Tibial artery (tissue), 4 donors: ENCODE results near the gene HABP2.

Experiments
- DNase-seq, 2 donors: peaks; one replicate each; pipeline ENCODE4 v3.0.0-alpha.2; 2019
- H3K27ac ChIP-seq, 2 donors: fragments of 200-600 bp; sonication (generic) in 1 of 2; 1 replicate in 1 of 2; 2 replicates in 1 of 2; pipeline ENCODE4 v1.5.1; 2018 to 2019; ENCODE audit warnings: mild to moderate bottlenecking in 1 of 2
- H3K27me3 ChIP-seq, 2 donors: fragments of 200-600 bp; sonication (generic) in 1 of 2; one replicate each; pipeline versions ENCODE4 v1.5.1 to v1.6.0; 2016 to 2019
- H3K36me3 ChIP-seq, 3 donors: fragments of 200-600 bp; sonication (generic) in 2 of 3; one replicate each; pipeline ENCODE4 v1.5.1; 2016 to 2019; ENCODE audit warnings: mild to moderate bottlenecking in 2 of 3
- H3K4me1 ChIP-seq, 4 donors: fragments of 200-600 bp; sonication (generic) in 2 of 4; 1 replicate in 3 of 4; 2 replicates in 1 of 4; pipeline ENCODE4 v1.5.1; 2016 to 2019
- H3K4me3 ChIP-seq, 2 donors: fragments of 200-600 bp; sonication (generic) in 1 of 2; 1 replicate in 1 of 2; 2 replicates in 1 of 2; pipeline ENCODE4 v1.5.1; 2018 to 2019; ENCODE audit warnings: mild to moderate bottlenecking in 2 of 2
- H3K9me3 ChIP-seq, 3 donors: fragments of 200-600 bp; sonication (generic) in 1 of 3; one replicate each; pipeline ENCODE4 v1.5.1; 2016 to 2019
- intact Hi-C: fragments of 100-400 bp; cut with DNase I; formaldehyde crosslinking; loops from one replicate; pipeline ENCODE4 v1.15.0; 2023; ENCODE audit warnings: low total_unique reads
- TF ChIP-seq, protein P1 (sequence below), 2 experiments: fragments of 200-600 bp in 1 of 2; fragments of 450-650 bp in 1 of 2; IDR thresholded peaks; one replicate each; pipeline ENCODE4 v1.5.1; 2017 to 2019; ENCODE audit warnings: antibody characterized with exemption in 2 of 2, mild to moderate bottlenecking in 1 of 2, moderate library complexity in 1 of 2

Gene HABP2

GRCh38 chr10:113549856-113550255, 3.0 kb upstream of the HABP2 start:
- intact Hi-C loops, result no loop called here
- TF ChIP-seq, protein P1, sequence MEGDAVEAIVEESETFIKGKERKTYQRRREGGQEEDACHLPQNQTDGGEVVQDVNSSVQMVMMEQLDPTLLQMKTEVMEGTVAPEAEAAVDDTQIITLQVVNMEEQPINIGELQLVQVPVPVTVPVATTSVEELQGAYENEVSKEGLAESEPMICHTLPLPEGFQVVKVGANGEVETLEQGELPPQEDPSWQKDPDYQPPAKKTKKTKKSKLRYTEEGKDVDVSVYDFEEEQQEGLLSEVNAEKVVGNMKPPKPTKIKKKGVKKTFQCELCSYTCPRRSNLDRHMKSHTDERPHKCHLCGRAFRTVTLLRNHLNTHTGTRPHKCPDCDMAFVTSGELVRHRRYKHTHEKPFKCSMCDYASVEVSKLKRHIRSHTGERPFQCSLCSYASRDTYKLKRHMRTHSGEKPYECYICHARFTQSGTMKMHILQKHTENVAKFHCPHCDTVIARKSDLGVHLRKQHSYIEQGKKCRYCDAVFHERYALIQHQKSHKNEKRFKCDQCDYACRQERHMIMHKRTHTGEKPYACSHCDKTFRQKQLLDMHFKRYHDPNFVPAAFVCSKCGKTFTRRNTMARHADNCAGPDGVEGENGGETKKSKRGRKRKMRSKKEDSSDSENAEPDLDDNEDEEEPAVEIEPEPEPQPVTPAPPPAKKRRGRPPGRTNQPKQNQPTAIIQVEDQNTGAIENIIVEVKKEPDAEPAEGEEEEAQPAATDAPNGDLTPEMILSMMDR (IDR thresholded peaks at IDR 0.05), result no peak
- no peak overlapping the region for H3K27ac ChIP-seq
- no peak for DNase-seq
- no peaks in the 10 kb centered on the region for H3K36me3 ChIP-seq
- H3K27me3 ChIP-seq, result peaks cover 0 to 4% of the 10 kb centered on the region in 2 donors
- no peak overlapping the region for H3K4me3 ChIP-seq
- no peaks in the 10 kb centered on the region for H3K4me1 ChIP-seq
- H3K9me3 ChIP-seq, result no peaks in the 10 kb centered on the region

- no peaks in the 10 kb centered on the region for H3K4me1 ChIP-seq
- intact Hi-C loops, result no loop called here
- TF ChIP-seq, protein P1 (IDR thresholded peaks at IDR 0.05), result no peak
- peaks cover 0 to 7% of the 10 kb centered on the region in 2 donors for H3K27me3 ChIP-seq
- H3K4me3 ChIP-seq, result no peak overlapping the region
- no peaks in the 10 kb centered on the region for H3K36me3 ChIP-seq
- DNase-seq, result no peak
- no peaks in the 10 kb centered on the region for H3K9me3 ChIP-seq
- H3K27ac ChIP-seq, result no peak overlapping the region
Measured at GRCh38 chr10:113550365-113550764, 2.5 kb upstream of the HABP2 start.

DNA sequence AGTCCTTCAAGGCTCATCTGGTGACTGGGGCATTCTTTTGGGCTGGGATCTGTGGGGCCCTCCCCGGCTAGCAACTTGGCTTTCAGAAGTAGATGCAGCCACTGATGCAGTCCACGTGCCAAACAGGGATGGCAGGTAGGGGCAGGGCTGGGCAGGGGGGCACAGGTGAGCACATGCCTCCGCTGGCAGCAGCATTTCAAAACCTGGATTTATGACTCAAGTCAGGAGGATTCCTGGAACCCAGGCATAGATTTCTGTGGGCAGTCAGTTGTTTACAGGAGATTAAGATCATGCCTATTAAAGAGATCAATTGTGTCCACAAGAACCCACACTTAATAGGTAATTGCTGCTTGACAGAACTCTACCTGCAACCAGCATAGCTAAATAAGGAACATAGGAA, 839 bp upstream of the HABP2 start:
- H3K4me1 ChIP-seq, result peaks cover 0 to 3% (median 0%) of the 10 kb centered on the region in 4 donors
- H3K36me3 ChIP-seq, result no peaks in the 10 kb centered on the region
- intact Hi-C loops, result no loop called here
- no peaks in the 10 kb centered on the region for H3K9me3 ChIP-seq
- no peak overlapping the region for H3K27ac ChIP-seq
- DNase-seq, result no peak
- peaks cover 0 to 9% of the 10 kb centered on the region in 2 donors for H3K27me3 ChIP-seq
- TF ChIP-seq, protein P1 (IDR thresholded peaks at IDR 0.05), result no peak
- H3K4me3 ChIP-seq, result no peak overlapping the region

- no peak for DNase-seq
- Histone ChIP-seq H3K36me3 (no peaks in the 10 kb centered on the region), H3K4me3 (no peak overlapping the region), H3K27ac (no peak overlapping the region), H3K4me1 (peaks cover 0 to 7% (median 0%) of the 10 kb centered on the region in 4 donors), H3K9me3 (no peaks in the 10 kb centered on the region), H3K27me3 (peaks cover 0 to 9% of the 10 kb centered on the region in 2 donors)
- intact Hi-C loops, result no loop called here
- TF ChIP-seq, protein P1 (IDR thresholded peaks at IDR 0.05), result no peak
Measured at GRCh38 chr10:113553149-113553548, 296 bp downstream of the HABP2 start.

- Histone ChIP-seq H3K27ac (no peak overlapping the region), H3K9me3 (no peaks in the 10 kb centered on the region), H3K27me3 (peaks cover 0 to 9% of the 10 kb centered on the region in 2 donors), H3K4me3 (no peak overlapping the region), H3K4me1 (peaks cover 0 to 7% (median 0%) of the 10 kb centered on the region in 4 donors), H3K36me3 (no peaks in the 10 kb centered on the region)
- TF ChIP-seq, protein P1 (IDR thresholded peaks at IDR 0.05), result no peak
- intact Hi-C loops, result no loop called here
- no peak for DNase-seq
Measured at GRCh38 chr10:113554214-113554613, 1.4 kb downstream of the HABP2 start.

DNA sequence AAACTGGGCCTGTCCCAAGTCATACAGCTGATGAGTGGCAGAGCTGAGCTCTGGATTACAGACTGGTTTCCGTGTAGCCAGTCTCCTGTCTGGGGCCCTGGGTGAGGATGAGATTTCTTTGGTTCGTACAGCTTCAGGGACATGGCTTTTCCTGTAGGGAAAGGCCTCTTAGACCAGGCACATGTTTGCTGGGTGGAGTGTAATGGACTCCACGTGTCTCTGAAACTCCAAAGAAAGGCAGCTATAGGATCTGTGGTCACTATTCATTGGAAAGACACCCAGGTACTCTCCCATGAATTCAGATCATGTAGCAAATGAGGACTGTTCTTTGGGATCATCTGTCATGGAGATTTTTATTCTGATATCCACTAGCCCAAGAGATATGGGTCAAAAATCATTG, 2.4 kb downstream of the HABP2 start:
- Histone ChIP-seq H3K9me3 (no peaks in the 10 kb centered on the region), H3K27me3 (peaks cover 0 to 9% of the 10 kb centered on the region in 2 donors), H3K4me1 (peaks cover 0 to 7% (median 0%) of the 10 kb centered on the region in 4 donors), H3K4me3 (no peak overlapping the region), H3K27ac (no peak overlapping the region), H3K36me3 (no peaks in the 10 kb centered on the region)
- DNase-seq, result no peak
- TF ChIP-seq, protein P1 (IDR thresholded peaks at IDR 0.05), result no peak
- intact Hi-C loops, result no loop called here
